ENCODE measurements around the gene DLG2. TPM values are rescaled to one million over a fixed set of nuclear protein-coding genes. Genes with fewer than 3 reads are reported as not detected.

DLG2 gene
- total and polyA plus RNA-seq, 2 of the 8 experiments (the other 6 are each of a cell fraction or from before 2014, with no cell fraction given) = 1.7 to 14.3 TPM

DNA sequence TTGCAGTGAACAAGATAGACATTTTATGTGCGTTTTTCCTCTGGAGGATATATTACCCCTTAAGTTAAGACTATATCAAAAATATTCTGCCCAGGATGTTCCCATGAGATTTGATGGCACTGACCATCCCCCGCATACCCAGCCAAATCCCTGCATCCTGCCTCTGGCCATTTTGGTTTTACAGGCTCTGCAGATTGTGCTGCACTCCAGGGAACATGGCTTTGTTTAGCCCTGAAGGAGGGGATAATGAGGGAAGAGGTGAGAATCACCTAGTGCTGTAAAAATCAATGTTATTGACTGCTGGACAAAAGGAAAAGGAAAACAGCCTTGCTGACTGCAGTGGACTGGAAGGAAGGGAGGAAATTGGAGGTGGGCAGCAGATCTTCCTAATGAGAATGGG, 717.4 kb downstream of the DLG2 start:
- Histone ChIP-seq H3K4me3 (ENCODE audit: extremely low read depth in 1 of 4, insufficient read depth in 2 of 4, low read depth in 3 of 4, low read length in 4 of 4) (no peak overlapping the region), H3K23me2 (ENCODE audit: low read depth, low read length) (no peaks in the 10 kb centered on the region), H2BK5ac (ENCODE audit: low read depth, low read length) (no peak overlapping the region), H3K4me2 (ENCODE audit: insufficient read depth in 1 of 2, low read depth in 2 of 2, low read length in 2 of 2) (no peak overlapping the region), H4K20me1 (replicated peaks in 1 of 2; ENCODE audit: control insufficient read depth in 1 of 2, insufficient read depth in 2 of 2, low read length in 2 of 2) (no peaks in the 10 kb centered on the region), H2BK120ac (replicated peaks; ENCODE audit: low read depth, low read length) (no peak overlapping the region), H3K27ac (ENCODE audit: low read depth, low read length) (no peak overlapping the region), H2AFZ (ENCODE audit: low read length) (peak overlapping the region; percentile 88), H3K9ac (replicated peaks in 1 of 4; ENCODE audit: extremely low read depth in 1 of 4, low read depth in 3 of 4, low read length in 3 of 4) (no peak overlapping the region), H3K23ac (ENCODE audit: insufficient read length) (no peak overlapping the region), H3K4ac (replicated peaks; ENCODE audit: insufficient read length, low read depth, low read length) (no peak overlapping the region), H3K4me1 (replicated peaks in 1 of 4; ENCODE audit: control insufficient read depth in 3 of 4, insufficient read depth in 4 of 4, low read length in 3 of 4) (peaks cover 0 to 5% (median 3%) of the 10 kb centered on the region in 4 experiments; a peak in 5 of 7 replicates), H3K18ac (ENCODE audit: extremely low read depth, low read length) (no peak overlapping the region), H3K9me3 (ENCODE audit: insufficient read depth in 2 of 2, low read depth in 1 of 2, low read length in 1 of 2) (no peaks in the 10 kb centered on the region), H2AK5ac (ENCODE audit: low read depth, low read length) (no peak overlapping the region), H2BK12ac (ENCODE audit: low read depth, low read length) (no peak overlapping the region; the same call in 1 of the 2 replicates), H3K79me1 (ENCODE audit: low read depth, low read length) (no peaks in the 10 kb centered on the region), H4K91ac (replicated peaks; ENCODE audit: insufficient read length, low read length) (no peak overlapping the region), H4K5ac (ENCODE audit: insufficient read length, low read depth, low read length) (no peak overlapping the region), H3K56ac (replicated peaks; ENCODE audit: insufficient read length, low read depth, low read length) (no peak overlapping the region), H3K36me3 (ENCODE audit: control insufficient read depth in 2 of 4, insufficient read depth in 4 of 4, low read length in 3 of 4) (no peaks in the 10 kb centered on the region), H4K8ac (ENCODE audit: extremely low read depth, insufficient read depth, low read length) (no peak overlapping the region), H3K27me3 (replicated peaks in 1 of 4; ENCODE audit: control insufficient read depth in 3 of 4, extremely low read depth in 1 of 4, insufficient read depth in 3 of 4, low read length in 3 of 4) (no peaks in the 10 kb centered on the region), H2BK20ac (ENCODE audit: low read length) (no peak overlapping the region), H3K14ac (ENCODE audit: insufficient read length) (no peak overlapping the region), H2BK15ac (ENCODE audit: low read length) (peak overlapping the region; percentile 9; the same call in 1 of the 2 replicates), H3K79me2 (ENCODE audit: control insufficient read depth in 1 of 2, insufficient read depth in 2 of 2, low read length in 2 of 2) (no peaks in the 10 kb centered on the region)
- ChIA-PET CTCF (ENCODE audit: partially characterized antibody) (interaction anchor here (6.6 kb wide), 1 partner anchor 10 kb away, joined by 24 read pairs; no protein-coding TSS in a partner anchor), POLR2A (ENCODE audit: partially characterized antibody) (no interaction called here)
- no peak for DNase-seq (ENCODE audit: low read depth in 1 of 2, low spot score in 2 of 2)
- no peak for FAIRE-seq
- TF ChIP-seq POLR2AphosphoS5 (IDR thresholded peaks at IDR 0.05; ENCODE audit: low read depth, low read length) (no peak), HDAC2 (IDR thresholded peaks at IDR 0.05; ENCODE audit: borderline replicate concordance in 1 of 2, low read depth in 2 of 2, low read length in 2 of 2) (peak in 1 of 2 experiments; percentile 21; a peak in 1 of 4 replicates), SIRT6 (IDR thresholded peaks at IDR 0.05; ENCODE audit: low read length) (no peak), KDM1A (IDR thresholded peaks at IDR 0.05; ENCODE audit: borderline replicate concordance, low read length) (peak; percentile 50; the same call in 1 of the 2 replicates), YY1 (IDR thresholded peaks at IDR 0.05; ENCODE audit: low read depth, low read length) (peak; percentile 91), RAD21 (IDR thresholded peaks at IDR 0.05 in 1 of 2, conservative IDR thresholded peaks at IDR 0.05 in 1 of 2; ENCODE audit: low read depth in 2 of 2, low read length in 2 of 2) (peak in 1 of 2 experiments; percentile 4; a peak in 1 of 4 replicates), ASH2L (IDR thresholded peaks at IDR 0.05; ENCODE audit: low read length) (no peak), TAF1 (IDR thresholded peaks at IDR 0.05; ENCODE audit: low read depth, low read length) (no peak), TCF12 (IDR thresholded peaks at IDR 0.05; ENCODE audit: low read depth, low read length) (0 out of 2 replicates have a peak, but pooled peaks have one; percentile 21), ATF2 (IDR thresholded peaks at IDR 0.05; ENCODE audit: low read length) (no peak), SAP30 (IDR thresholded peaks at IDR 0.05; ENCODE audit: insufficient read depth, insufficient replicate concordance, low read length) (no peak)
- WGBS, 2 experiments (ENCODE audit: extremely low coverage in 1 of 2, insufficient coverage in 1 of 2, insufficient read length in 1 of 2, insufficient replicate concordance in 2 of 2, low coverage in 1 of 2, low lambda C conversion rate in 2 of 2, missing lambda C conversion rate in 1 of 2) = 82% methylated on average over 2 of the region's 2 CpGs; no CpG with 5 or more reads in 1 of the 2 experiments
